SK-N-SH (cell line): ENCODE measurements around the gene ZPLD1. TPM values are rescaled to one million over a fixed set of nuclear protein-coding genes. Genes with fewer than 3 reads are reported as not detected.

Experiments
- CTCF ChIA-PET: fragments of 300-600, 350-600 bp; formaldehyde crosslinking; extraction: SDS; loops from one replicate; lab custom pipeline; 2021; lab: Yijun Ruan, JAX
- POLR2A ChIA-PET: fragments of 350-600 bp; sonication (Branson Sonifier 250); formaldehyde crosslinking; extraction: SDS; loops from one replicate; lab custom pipeline; 2020; ENCODE audit warnings: antibody characterized with exemption, inconsistent platforms; lab: Yijun Ruan, JAX
- DNase-seq: peaks from one replicate; pipeline ENCODE4 v3.0.0; 2012
- H2AFZ ChIP-seq: fragments of 200-600 bp; sonication (generic); 2 replicates; pipeline ENCODE4 v1.8.1; 2016; ENCODE audit warnings: antibody characterized with exemption, mild to moderate bottlenecking, low read depth
- H3F3A ChIP-seq: fragments of 200-600 bp; sonication (generic); replicated peaks from 2 replicates; pipeline ENCODE3; 2016; ENCODE audit warnings: antibody characterized with exemption, mild to moderate bottlenecking; ENCODE audit not compliant: insufficient read depth
- H3K27ac ChIP-seq, 2 experiments: fragments of 200-500 bp in 1 of 2; fragments of 200-600 bp in 1 of 2; sonication (Bioruptor generic) in 1 of 2; sonication (generic), shearing (Covaris generic) in 1 of 2; 2 replicates each; pipeline versions ENCODE4 v1.5.1 to v1.6.1; 2014 to 2016; ENCODE audit warnings: low read depth in 2 of 2, inconsistent platforms in 1 of 2, low read length in 1 of 2, mild to moderate bottlenecking in 1 of 2, mixed read lengths in 1 of 2
- H3K27me3 ChIP-seq: fragments of 200-600 bp; sonication (generic), shearing (Covaris generic); 2 replicates; pipeline ENCODE4 v1.6.1; 2016; ENCODE audit warnings: mixed run types; ENCODE audit not compliant: insufficient read depth
- H3K36me3 ChIP-seq, 2 experiments: fragments of 200-500 bp in 1 of 2; fragments of 200-600 bp in 1 of 2; sonication (Bioruptor generic) in 1 of 2; sonication (generic) in 1 of 2; replicated peaks in 1 of 2; 2 replicates each; pipeline versions ENCODE3 to v1.5.1; 2014 to 2016; ENCODE audit warnings: low read length in 1 of 2, mild to moderate bottlenecking in 1 of 2; ENCODE audit not compliant: insufficient read depth in 2 of 2, control insufficient read depth in 1 of 2
- H3K4me1 ChIP-seq, 2 experiments: fragments of 200-500 bp in 1 of 2; fragments of 200-600 bp in 1 of 2; sonication (Bioruptor generic) in 1 of 2; sonication (generic), shearing (Covaris generic) in 1 of 2; 2 replicates each; pipeline versions ENCODE4 v1.5.1 to v1.6.1; 2014 to 2016; ENCODE audit warnings: low read depth in 1 of 2, low read length in 1 of 2, mixed run types in 1 of 2; ENCODE audit not compliant: insufficient read depth in 2 of 2, control insufficient read depth in 1 of 2
- H3K4me2 ChIP-seq: fragments of 200-600 bp; sonication (generic), shearing (Covaris generic); 2 replicates; pipeline ENCODE4 v1.6.1; 2017; ENCODE audit warnings: mixed run types
- H3K4me3 ChIP-seq, 2 experiments: fragments of 200-500 bp in 1 of 2; fragments of 200-600 bp in 1 of 2; sonication (Bioruptor generic) in 1 of 2; sonication (generic), shearing (Covaris generic) in 1 of 2; 2 replicates each; pipeline versions ENCODE4 v1.5.1 to v1.8.1; 2014 to 2016; ENCODE audit warnings: low read depth in 2 of 2, inconsistent platforms in 1 of 2, low read length in 1 of 2, mild to moderate bottlenecking in 1 of 2, mixed read lengths in 1 of 2, moderate library complexity in 1 of 2
- H3K79me2 ChIP-seq: fragments of 200-600 bp; sonication (generic); 2 replicates; pipeline ENCODE4 v1.8.1; 2017; ENCODE audit warnings: mild to moderate bottlenecking; ENCODE audit not compliant: insufficient read depth
- H3K9ac ChIP-seq: fragments of 200-600 bp; sonication (generic); 2 replicates; pipeline ENCODE4 v1.6.1; 2017; ENCODE audit warnings: mixed run types
- H3K9me2 ChIP-seq: fragments of 200-600 bp; sonication (generic); 2 replicates; pipeline ENCODE4 v1.6.1; 2017; ENCODE audit warnings: mixed run types
- H3K9me3 ChIP-seq: fragments of 200-600 bp; sonication (generic); 2 replicates; pipeline ENCODE4 v1.6.1; 2017; ENCODE audit warnings: mixed run types, mild to moderate bottlenecking, moderate library complexity
- H4K20me1 ChIP-seq: fragments of 200-600 bp; sonication (generic); 2 replicates; pipeline ENCODE4 v1.6.1; 2017; ENCODE audit warnings: mild to moderate bottlenecking, mixed run types; ENCODE audit not compliant: insufficient read depth
- CHD2 ChIP-seq: fragments of 150-350 bp; IDR thresholded peaks from 2 replicates; pipeline ENCODE4 v1.6.1; 2018; ENCODE audit warnings: low read length; ENCODE audit not compliant: partially characterized antibody
- EP300 ChIP-seq, 2 experiments: IDR thresholded peaks; 2 replicates each; pipeline versions ENCODE4 v1.4.0 to v1.6.1; 2012; ENCODE audit warnings: borderline replicate concordance in 1 of 2, low read depth in 1 of 2, low read length in 1 of 2
- EZH2phosphoT487 ChIP-seq: fragments of 200-600 bp; sonication (generic); IDR thresholded peaks from 2 replicates; pipeline ENCODE4 v1.6.1; 2017; ENCODE audit warnings: low read depth, mixed run types, mild to moderate bottlenecking, antibody characterized with exemption, moderate library complexity, borderline replicate concordance
- FOSL2 ChIP-seq: IDR thresholded peaks from 2 replicates; pipeline ENCODE4 v1.4.0; 2012; ENCODE audit warnings: low read depth, mild to moderate bottlenecking, moderate library complexity, borderline replicate concordance
- FOXJ3 ChIP-seq: sonication (generic); formaldehyde crosslinking; IDR thresholded peaks from 2 replicates; pipeline ENCODE4 v1.5.1; 2020; ENCODE audit warnings: mild to moderate bottlenecking, missing genetic modification reagents
- GABPA ChIP-seq: IDR thresholded peaks from 2 replicates; pipeline ENCODE4 v1.4.0; 2012; ENCODE audit warnings: low read depth, mild to moderate bottlenecking
- JUND ChIP-seq: IDR thresholded peaks from 2 replicates; pipeline ENCODE4 v1.4.0; 2012
- MEF2A ChIP-seq: IDR thresholded peaks from 2 replicates; pipeline ENCODE4 v1.4.0; 2012; ENCODE audit warnings: low read depth, borderline replicate concordance
- MXI1 ChIP-seq: IDR thresholded peaks from 2 replicates; pipeline ENCODE4 v1.6.1; 2012; ENCODE audit warnings: mild to moderate bottlenecking, low read depth, low read length, improper control_type of control experiment
- NFIC ChIP-seq: IDR thresholded peaks from 2 replicates; pipeline ENCODE4 v1.4.0; 2012; ENCODE audit warnings: borderline replicate concordance
- RCOR1 ChIP-seq: fragments of 150-350 bp; IDR thresholded peaks from 2 replicates; pipeline ENCODE4 v1.6.1; 2017; ENCODE audit warnings: antibody characterized with exemption, low read length
- RFX5 ChIP-seq: IDR thresholded peaks from 2 replicates; pipeline ENCODE4 v1.6.1; 2012; ENCODE audit warnings: mild to moderate bottlenecking, improper control_type of control experiment, low read length
- RXRA ChIP-seq: IDR thresholded peaks from 2 replicates; pipeline ENCODE4 v1.4.0; 2012; ENCODE audit warnings: low read depth, mild to moderate bottlenecking, borderline replicate concordance
- SIN3A ChIP-seq: IDR thresholded peaks from 2 replicates; pipeline ENCODE4 v1.6.1; 2012; ENCODE audit warnings: low read depth, mild to moderate bottlenecking, low read length, moderate library complexity, borderline replicate concordance
- SMC3 ChIP-seq: IDR thresholded peaks from 2 replicates; pipeline ENCODE4 v1.6.1; 2012; ENCODE audit warnings: low read depth, low read length, improper control_type of control experiment
- TEAD4 ChIP-seq: IDR thresholded peaks from 2 replicates; pipeline ENCODE4 v1.4.0; 2012; ENCODE audit warnings: mild to moderate bottlenecking, borderline replicate concordance; ENCODE audit not compliant: insufficient read depth
- YY1 ChIP-seq: IDR thresholded peaks from 2 replicates; pipeline ENCODE4 v1.4.0; 2012; ENCODE audit warnings: low read depth, mild to moderate bottlenecking
- WGBS: methylation state at CpG from one replicate; pipeline ENCODE4 v1.1.6; 2017; ENCODE audit warnings: low lambda C conversion rate; 5-methylcytosine and 5-hydroxymethylcytosine counted together
- polyA plus RNA-seq, 3 experiments: library from polyadenylated mRNA; depleted of rRNA; stranded (reverse); fragments of >200 nt; gene quantifications; 2 replicates each; pipeline ENCODE4 v1.2.3, GENCODE V29; 2012
- TF ChIP-seq, protein P1 (sequence below): fragments of 150-350 bp; IDR thresholded peaks from 2 replicates; pipeline ENCODE4 v1.6.1; 2016; ENCODE audit warnings: mild to moderate bottlenecking, low read depth, low read length
- TF ChIP-seq, protein P2 (sequence below): IDR thresholded peaks from 2 replicates; pipeline ENCODE4 v1.4.0; 2012; ENCODE audit warnings: low read depth, borderline replicate concordance
- TF ChIP-seq, protein P3 (sequence below): fragments of 150-350 bp; IDR thresholded peaks from 2 replicates; pipeline ENCODE4 v1.6.1; 2017; ENCODE audit warnings: antibody characterized with exemption, low read length, low read depth, borderline replicate concordance
- TF ChIP-seq, protein P4 (sequence below): IDR thresholded peaks from 2 replicates; pipeline ENCODE4 v1.4.0; 2012; ENCODE audit warnings: low read depth, borderline replicate concordance
- TF ChIP-seq, protein P5 (sequence below): IDR thresholded peaks from 2 replicates; pipeline ENCODE4 v1.4.0; 2012; ENCODE audit warnings: low read depth

Gene ZPLD1
- polyA plus RNA-seq, 1 of the 3 experiments (the other 2 are of a cell fraction) = not detected

DNA sequence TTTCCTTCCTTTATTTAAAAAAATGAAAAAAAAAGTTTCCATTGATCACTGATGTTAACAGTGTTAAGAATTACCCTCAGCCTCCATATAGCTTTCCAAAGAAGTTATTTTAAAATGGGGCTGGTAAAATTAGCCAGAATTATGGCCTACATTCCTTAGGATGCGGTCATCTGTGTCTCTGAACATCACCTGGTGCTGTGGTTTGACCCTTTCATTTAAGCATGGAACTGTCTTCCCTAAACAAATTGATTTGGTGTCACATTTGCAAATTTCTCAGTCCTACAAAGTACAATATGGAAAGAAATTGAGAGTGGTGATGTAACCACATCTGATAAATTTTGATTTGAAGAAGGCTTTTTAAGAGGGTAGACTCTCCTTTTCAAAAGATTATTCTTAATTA, 40.3 kb upstream of the ZPLD1 start:
- H3K79me2 ChIP-seq = no peaks in the 10 kb centered on the region
- H3F3A ChIP-seq = no peaks in the 10 kb centered on the region
- H3K4me2 ChIP-seq = no peak overlapping the region
- no peaks in the 10 kb centered on the region for H3K9me3 ChIP-seq
- 39% methylated on average over 1 of the region's 1 CpG for WGBS
- peaks cover 0 to 2% of the 10 kb centered on the region in 2 experiments; a peak in 1 of 4 replicates for H3K4me1 ChIP-seq
- ChIA-PET POLR2A (no interaction called here), CTCF (no interaction called here)
- no peak overlapping the region for H3K9ac ChIP-seq
- TF ChIP-seq EP300 (IDR thresholded peaks at IDR 0.05; ENCODE audit: borderline replicate concordance in 1 of 2, low read depth in 1 of 2, low read length in 1 of 2) (no peak), GABPA (no peak), FOSL2 (no peak), RCOR1 (no peak), RFX5 (no peak), MEF2A (no peak), SIN3A (no peak), JUND (no peak), YY1 (no peak), TEAD4 (no peak), MXI1 (no peak)
- TF ChIP-seq, protein P1, sequence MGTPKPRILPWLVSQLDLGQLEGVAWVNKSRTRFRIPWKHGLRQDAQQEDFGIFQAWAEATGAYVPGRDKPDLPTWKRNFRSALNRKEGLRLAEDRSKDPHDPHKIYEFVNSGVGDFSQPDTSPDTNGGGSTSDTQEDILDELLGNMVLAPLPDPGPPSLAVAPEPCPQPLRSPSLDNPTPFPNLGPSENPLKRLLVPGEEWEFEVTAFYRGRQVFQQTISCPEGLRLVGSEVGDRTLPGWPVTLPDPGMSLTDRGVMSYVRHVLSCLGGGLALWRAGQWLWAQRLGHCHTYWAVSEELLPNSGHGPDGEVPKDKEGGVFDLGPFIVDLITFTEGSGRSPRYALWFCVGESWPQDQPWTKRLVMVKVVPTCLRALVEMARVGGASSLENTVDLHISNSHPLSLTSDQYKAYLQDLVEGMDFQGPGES = no peak
- TF ChIP-seq, protein P2, sequence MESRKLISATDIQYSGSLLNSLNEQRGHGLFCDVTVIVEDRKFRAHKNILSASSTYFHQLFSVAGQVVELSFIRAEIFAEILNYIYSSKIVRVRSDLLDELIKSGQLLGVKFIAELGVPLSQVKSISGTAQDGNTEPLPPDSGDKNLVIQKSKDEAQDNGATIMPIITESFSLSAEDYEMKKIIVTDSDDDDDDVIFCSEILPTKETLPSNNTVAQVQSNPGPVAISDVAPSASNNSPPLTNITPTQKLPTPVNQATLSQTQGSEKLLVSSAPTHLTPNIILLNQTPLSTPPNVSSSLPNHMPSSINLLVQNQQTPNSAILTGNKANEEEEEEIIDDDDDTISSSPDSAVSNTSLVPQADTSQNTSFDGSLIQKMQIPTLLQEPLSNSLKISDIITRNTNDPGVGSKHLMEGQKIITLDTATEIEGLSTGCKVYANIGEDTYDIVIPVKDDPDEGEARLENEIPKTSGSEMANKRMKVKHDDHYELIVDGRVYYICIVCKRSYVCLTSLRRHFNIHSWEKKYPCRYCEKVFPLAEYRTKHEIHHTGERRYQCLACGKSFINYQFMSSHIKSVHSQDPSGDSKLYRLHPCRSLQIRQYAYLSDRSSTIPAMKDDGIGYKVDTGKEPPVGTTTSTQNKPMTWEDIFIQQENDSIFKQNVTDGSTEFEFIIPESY = no peak
- no peaks in the 10 kb centered on the region for H4K20me1 ChIP-seq
- H3K27ac ChIP-seq = no peak overlapping the region
- no peak overlapping the region for H2AFZ ChIP-seq
- DNase-seq = no peak
- no peaks in the 10 kb centered on the region for H3K36me3 ChIP-seq
- no peaks in the 10 kb centered on the region for H3K27me3 ChIP-seq
- no peaks in the 10 kb centered on the region for H3K9me2 ChIP-seq
- no peak overlapping the region for H3K4me3 ChIP-seq

DNA sequence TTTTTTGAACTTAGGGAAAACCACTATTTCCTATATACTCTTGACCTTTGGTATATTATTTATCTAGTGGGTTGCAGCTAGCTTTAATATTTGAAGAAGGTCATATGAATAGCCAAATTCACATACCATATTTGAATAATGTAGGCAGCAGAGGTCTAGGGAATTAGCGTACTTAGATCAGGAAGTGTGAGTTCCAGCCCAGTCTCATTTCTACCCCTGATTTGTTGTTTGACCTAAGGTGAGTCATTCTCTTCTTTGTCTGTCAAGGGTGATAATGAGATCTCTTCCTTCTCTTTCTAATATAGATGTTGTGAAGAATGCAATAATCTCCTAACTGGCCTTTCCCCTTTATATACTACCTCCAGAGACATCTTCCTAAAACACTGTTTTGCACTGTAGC, 36.6 kb upstream of the ZPLD1 start:
- no peak for DNase-seq
- Histone ChIP-seq H3K27me3 (no peaks in the 10 kb centered on the region), H3K9ac (no peak overlapping the region), H3F3A (no peaks in the 10 kb centered on the region), H3K4me1 (peaks cover 0 to 11% of the 10 kb centered on the region in 2 experiments; a peak in 2 of 4 replicates), H3K36me3 (no peaks in the 10 kb centered on the region), H3K9me3 (no peaks in the 10 kb centered on the region), H3K9me2 (no peaks in the 10 kb centered on the region), H3K27ac (no peak overlapping the region), H3K4me3 (no peak overlapping the region), H4K20me1 (no peaks in the 10 kb centered on the region), H3K79me2 (no peaks in the 10 kb centered on the region), H3K4me2 (no peak overlapping the region), H2AFZ (no peak overlapping the region)
- ChIA-PET CTCF (no interaction called here), POLR2A (no interaction called here)
- WGBS = 93% methylated on average over 1 of the region's 1 CpG
- no peak for TF ChIP-seq RFX5
- TF ChIP-seq, protein P3, sequence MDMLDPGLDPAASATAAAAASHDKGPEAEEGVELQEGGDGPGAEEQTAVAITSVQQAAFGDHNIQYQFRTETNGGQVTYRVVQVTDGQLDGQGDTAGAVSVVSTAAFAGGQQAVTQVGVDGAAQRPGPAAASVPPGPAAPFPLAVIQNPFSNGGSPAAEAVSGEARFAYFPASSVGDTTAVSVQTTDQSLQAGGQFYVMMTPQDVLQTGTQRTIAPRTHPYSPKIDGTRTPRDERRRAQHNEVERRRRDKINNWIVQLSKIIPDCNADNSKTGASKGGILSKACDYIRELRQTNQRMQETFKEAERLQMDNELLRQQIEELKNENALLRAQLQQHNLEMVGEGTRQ = no peak
- TF ChIP-seq JUND = no peak
- no peak for TF ChIP-seq SMC3
- no peak for TF ChIP-seq SIN3A
- no peak for TF ChIP-seq MEF2A
- TF ChIP-seq FOXJ3 (CRISPR knock-in tag) = no peak
- no peak for TF ChIP-seq RXRA
- TF ChIP-seq NFIC = no peak
- TF ChIP-seq, protein P4, sequence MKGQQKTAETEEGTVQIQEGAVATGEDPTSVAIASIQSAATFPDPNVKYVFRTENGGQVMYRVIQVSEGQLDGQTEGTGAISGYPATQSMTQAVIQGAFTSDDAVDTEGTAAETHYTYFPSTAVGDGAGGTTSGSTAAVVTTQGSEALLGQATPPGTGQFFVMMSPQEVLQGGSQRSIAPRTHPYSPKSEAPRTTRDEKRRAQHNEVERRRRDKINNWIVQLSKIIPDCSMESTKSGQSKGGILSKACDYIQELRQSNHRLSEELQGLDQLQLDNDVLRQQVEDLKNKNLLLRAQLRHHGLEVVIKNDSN = no peak
- TF ChIP-seq YY1 = no peak
- TF ChIP-seq, protein P5, sequence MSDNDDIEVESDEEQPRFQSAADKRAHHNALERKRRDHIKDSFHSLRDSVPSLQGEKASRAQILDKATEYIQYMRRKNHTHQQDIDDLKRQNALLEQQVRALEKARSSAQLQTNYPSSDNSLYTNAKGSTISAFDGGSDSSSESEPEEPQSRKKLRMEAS = no peak
- no peak for TF ChIP-seq EP300 (IDR thresholded peaks at IDR 0.05; ENCODE audit: borderline replicate concordance in 1 of 2, low read depth in 1 of 2, low read length in 1 of 2)
- TF ChIP-seq, protein P1 = no peak
- TF ChIP-seq CHD2 = no peak
- TF ChIP-seq EZH2phosphoT487 = no peak
